ENCODE results near the gene SLC8A3. TPM values are rescaled to one million over a fixed set of nuclear protein-coding genes. Genes with fewer than 3 reads are reported as not detected.

SLC8A3 gene
- polyA plus RNA-seq, 2 of the 4 experiments (the other 2 are of a cell fraction), result not detected

DNA sequence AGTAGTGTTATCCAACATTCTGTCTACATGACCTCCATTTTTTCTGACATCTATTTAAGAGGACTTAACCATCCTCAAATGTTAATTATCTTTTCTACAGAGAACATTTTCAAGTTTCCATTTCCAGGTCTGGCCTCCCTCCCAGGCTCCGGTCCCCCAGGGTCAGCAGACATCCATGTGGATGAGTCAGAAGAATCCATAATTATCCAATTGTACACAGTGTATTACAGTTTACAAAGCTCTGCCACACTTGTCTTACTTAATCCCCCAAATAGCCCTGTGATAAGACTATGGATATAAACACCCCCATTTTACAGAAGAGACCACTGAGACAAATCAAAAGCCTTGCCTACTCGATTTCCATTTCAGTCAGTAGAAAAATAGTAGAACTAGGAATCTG lies 65.0 kb downstream of the SLC8A3 start:
- Histone ChIP-seq H3K4me3 (no peak overlapping the region), H3K4me2 (no peak overlapping the region), H3K4me1 (no peaks in the 10 kb centered on the region), H3K27ac (no peak overlapping the region), H3K9me3 (no peaks in the 10 kb centered on the region)
- DNase-seq (ENCODE audit: low read depth in 1 of 2, low spot score in 1 of 2) (no peak), ATAC-seq (no peak), FAIRE-seq (no peak)
- ChIA-PET POLR2A (no interaction called here), CTCF (interaction anchor here (0.8 to 1.6 kb wide), 2 partner anchors 10 to 37 kb away, joined by 3 read pairs; no protein-coding TSS in a partner anchor)
- TF ChIP-seq MAFK (IDR thresholded peaks at IDR 0.05; ENCODE audit: partially characterized antibody) (no peak), CBX2 (IDR thresholded peaks at IDR 0.05; ENCODE audit: borderline replicate concordance, low read depth) (no peak), ESRRA (IDR thresholded peaks at IDR 0.05; ENCODE audit: borderline replicate concordance, low read length) (no peak), KDM1A (IDR thresholded peaks at IDR 0.05; ENCODE audit: low read depth) (no peak), RARB (CRISPR knock-in tag; IDR thresholded peaks at IDR 0.05) (no peak), HEYL (CRISPR knock-in tag; IDR thresholded peaks at IDR 0.05) (no peak), ZFP36 (IDR thresholded peaks at IDR 0.05; ENCODE audit: borderline replicate concordance, partially characterized antibody) (no peak), FOSB (CRISPR knock-in tag; IDR thresholded peaks at IDR 0.05) (no peak), RCOR1 (IDR thresholded peaks at IDR 0.05; ENCODE audit: low read depth, low read length) (no peak)
- TF ChIP-seq, protein P1, sequence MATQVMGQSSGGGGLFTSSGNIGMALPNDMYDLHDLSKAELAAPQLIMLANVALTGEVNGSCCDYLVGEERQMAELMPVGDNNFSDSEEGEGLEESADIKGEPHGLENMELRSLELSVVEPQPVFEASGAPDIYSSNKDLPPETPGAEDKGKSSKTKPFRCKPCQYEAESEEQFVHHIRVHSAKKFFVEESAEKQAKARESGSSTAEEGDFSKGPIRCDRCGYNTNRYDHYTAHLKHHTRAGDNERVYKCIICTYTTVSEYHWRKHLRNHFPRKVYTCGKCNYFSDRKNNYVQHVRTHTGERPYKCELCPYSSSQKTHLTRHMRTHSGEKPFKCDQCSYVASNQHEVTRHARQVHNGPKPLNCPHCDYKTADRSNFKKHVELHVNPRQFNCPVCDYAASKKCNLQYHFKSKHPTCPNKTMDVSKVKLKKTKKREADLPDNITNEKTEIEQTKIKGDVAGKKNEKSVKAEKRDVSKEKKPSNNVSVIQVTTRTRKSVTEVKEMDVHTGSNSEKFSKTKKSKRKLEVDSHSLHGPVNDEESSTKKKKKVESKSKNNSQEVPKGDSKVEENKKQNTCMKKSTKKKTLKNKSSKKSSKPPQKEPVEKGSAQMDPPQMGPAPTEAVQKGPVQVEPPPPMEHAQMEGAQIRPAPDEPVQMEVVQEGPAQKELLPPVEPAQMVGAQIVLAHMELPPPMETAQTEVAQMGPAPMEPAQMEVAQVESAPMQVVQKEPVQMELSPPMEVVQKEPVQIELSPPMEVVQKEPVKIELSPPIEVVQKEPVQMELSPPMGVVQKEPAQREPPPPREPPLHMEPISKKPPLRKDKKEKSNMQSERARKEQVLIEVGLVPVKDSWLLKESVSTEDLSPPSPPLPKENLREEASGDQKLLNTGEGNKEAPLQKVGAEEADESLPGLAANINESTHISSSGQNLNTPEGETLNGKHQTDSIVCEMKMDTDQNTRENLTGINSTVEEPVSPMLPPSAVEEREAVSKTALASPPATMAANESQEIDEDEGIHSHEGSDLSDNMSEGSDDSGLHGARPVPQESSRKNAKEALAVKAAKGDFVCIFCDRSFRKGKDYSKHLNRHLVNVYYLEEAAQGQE (IDR thresholded peaks at IDR 0.05), result no peak
- TF ChIP-seq, protein P2, sequence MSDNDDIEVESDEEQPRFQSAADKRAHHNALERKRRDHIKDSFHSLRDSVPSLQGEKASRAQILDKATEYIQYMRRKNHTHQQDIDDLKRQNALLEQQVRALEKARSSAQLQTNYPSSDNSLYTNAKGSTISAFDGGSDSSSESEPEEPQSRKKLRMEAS (IDR thresholded peaks at IDR 0.05), result no peak
- WGBS (ENCODE audit: missing lambda C conversion rate), result 47% methylated on average over 2 of the region's 2 CpGs

DNA sequence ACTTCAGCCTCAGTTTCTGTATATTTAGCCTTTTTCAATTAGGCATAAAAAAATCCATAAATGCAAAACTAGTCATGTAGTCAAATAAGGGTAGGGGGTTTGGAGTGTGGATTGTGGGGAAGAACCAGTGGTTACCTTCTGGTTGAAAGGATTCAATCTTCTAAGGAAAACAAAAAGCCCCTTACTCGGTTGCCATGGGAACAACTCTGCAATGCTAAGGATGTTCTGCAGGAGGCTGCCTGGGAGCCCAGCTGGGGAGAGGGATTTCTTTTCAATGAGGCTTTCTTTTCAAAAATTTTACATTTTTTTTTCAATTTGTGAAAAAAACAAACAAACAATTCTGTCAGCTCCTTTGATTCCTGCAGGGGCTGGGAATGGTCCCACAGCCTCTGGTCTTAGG lies 67.2 kb downstream of the SLC8A3 start:
- H3K9me3 ChIP-seq, result no peaks in the 10 kb centered on the region
- no peak for ATAC-seq
- H3K4me3 ChIP-seq, result no peak overlapping the region
- ChIA-PET CTCF (interaction anchor here (0.8 kb wide), 1 partner anchor 74 kb away, joined by 3 read pairs; no protein-coding TSS in a partner anchor), POLR2A (no interaction called here)
- H3K4me2 ChIP-seq, result no peak overlapping the region
- no peaks in the 10 kb centered on the region for H3K4me1 ChIP-seq
- no peak overlapping the region for H3K27ac ChIP-seq
- TF ChIP-seq, protein P3, sequence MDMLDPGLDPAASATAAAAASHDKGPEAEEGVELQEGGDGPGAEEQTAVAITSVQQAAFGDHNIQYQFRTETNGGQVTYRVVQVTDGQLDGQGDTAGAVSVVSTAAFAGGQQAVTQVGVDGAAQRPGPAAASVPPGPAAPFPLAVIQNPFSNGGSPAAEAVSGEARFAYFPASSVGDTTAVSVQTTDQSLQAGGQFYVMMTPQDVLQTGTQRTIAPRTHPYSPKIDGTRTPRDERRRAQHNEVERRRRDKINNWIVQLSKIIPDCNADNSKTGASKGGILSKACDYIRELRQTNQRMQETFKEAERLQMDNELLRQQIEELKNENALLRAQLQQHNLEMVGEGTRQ (IDR thresholded peaks at IDR 0.05), result no peak
- TF ChIP-seq TP53 (CRISPR knock-in tag; IDR thresholded peaks at IDR 0.05), result no peak
- TF ChIP-seq HDAC2 (IDR thresholded peaks at IDR 0.05), result no peak
- TF ChIP-seq, protein P1 (IDR thresholded peaks at IDR 0.05), result no peak
- no peak for FAIRE-seq
- no peak for DNase-seq (ENCODE audit: low read depth in 1 of 2, low spot score in 1 of 2)
- 0% methylated on average over 1 of the region's 1 CpG for WGBS (ENCODE audit: missing lambda C conversion rate)

DNA sequence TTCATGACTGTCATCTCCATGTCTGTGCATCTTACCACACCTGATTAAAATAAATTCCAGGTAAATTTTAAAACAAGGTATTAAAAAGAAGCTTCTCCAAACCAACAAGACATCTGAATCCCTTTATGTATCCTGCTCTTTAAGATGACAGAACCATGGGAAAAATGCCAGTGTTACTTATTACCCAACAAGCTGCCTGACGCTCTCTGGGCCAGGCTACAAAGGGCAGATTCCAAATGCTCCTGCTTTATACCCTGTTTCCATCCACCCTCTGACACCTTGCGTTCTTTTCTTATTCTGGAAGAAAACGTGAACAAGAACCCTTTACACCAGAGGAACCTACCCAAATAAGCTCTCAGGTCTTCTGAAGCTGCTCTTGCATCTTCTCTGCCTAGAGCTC lies 70.7 kb downstream of the SLC8A3 start:
- CTCF ChIA-PET, result interaction anchor here (1.0 to 1.4 kb wide), 2 partner anchors 12 to 31 kb away, joined by 3 read pairs; no protein-coding TSS in a partner anchor
- POLR2A ChIA-PET, result no interaction called here
- Histone ChIP-seq H3K4me2 (no peak overlapping the region), H3K9me3 (no peaks in the 10 kb centered on the region), H3K4me3 (no peak overlapping the region), H3K4me1 (no peaks in the 10 kb centered on the region), H3K27ac (no peak overlapping the region)
- FAIRE-seq (no peak), ATAC-seq (no peak), DNase-seq (ENCODE audit: low read depth in 1 of 2, low spot score in 1 of 2) (no peak)
- TF ChIP-seq FOSB (CRISPR knock-in tag; IDR thresholded peaks at IDR 0.05) (no peak), PHF8 (IDR thresholded peaks at IDR 0.05; ENCODE audit: borderline replicate concordance, low read depth) (no peak), ZSCAN20 (CRISPR knock-in tag; IDR thresholded peaks at IDR 0.05) (no peak)
- 16% methylated on average over 3 of the region's 3 CpGs for WGBS (ENCODE audit: missing lambda C conversion rate)
